NCI-H2171 treated with DMSO at 0.1 percent for 48 hours (cell line): ENCODE data around the gene TTC36.
"Not testable (repeated sequence)": the region's sequence is repeated elsewhere in the genome, so short reads cannot be mapped to it uniquely, and the experiment has no call there.

Experiments
- DNase-seq: peaks from one replicate; lab custom pipeline; 2025; lab: John Stamatoyannopoulos, UW

Gene TTC36

DNA sequence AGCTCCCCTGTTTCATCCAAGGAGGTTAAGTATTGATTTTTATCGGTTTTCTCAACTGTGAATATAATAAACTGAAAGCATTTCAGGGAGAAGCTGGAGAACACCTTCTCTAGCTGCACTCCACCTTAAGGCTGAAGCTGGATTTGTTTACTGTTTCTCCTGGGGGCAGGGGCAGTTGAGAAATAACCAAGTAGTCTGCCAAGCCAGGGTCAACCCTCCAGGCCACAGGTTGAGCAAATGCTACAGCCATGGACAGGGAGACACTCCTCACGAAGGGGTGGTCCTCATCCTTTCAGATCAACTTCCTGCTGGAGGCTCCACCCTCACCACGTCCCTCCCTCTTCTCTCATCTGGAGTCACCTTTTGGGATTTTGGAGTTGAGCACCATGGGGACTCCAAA is at the start of gene TTC36:
Gene TTC36, plus strand, starts transcription at position 366 of the 400 bp plus-strand sequence. Its CDS starts 21 bp downstream, at position 387.
- no peak for DNase-seq

- not testable (repeated sequence) for DNase-seq
Observed at GRCh38 chr11:118481238-118481637, 46.0 kb upstream of the TTC36 start.

GRCh38 chr11:118484405-118484804 is 42.9 kb upstream of the TTC36 start:
- no peak for DNase-seq

DNA sequence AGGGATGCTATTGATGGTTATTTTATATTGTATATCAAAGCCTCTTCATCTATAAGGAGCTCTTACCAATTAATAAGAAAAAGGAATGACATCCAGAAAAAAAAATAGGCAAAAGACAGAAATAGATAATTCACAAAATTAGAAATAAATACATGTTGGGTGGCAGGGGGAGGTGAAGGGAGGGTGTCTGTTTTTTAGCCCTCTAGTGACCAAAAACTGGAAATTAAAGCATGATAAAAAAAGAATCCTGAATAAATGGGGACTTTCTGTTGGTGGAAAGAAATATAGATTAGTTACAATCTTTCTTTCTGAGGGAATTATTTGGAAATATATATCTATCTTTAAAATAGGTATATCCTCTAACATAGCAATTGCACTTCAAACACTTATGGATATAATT is 42.0 kb upstream of the TTC36 start:
- no peak for DNase-seq

- peak; percentile 74 for DNase-seq
Observed at GRCh38 chr11:118488480-118489109, 38.7 kb upstream of the TTC36 start.

- DNase-seq, result no peak
Observed at GRCh38 chr11:118491041-118491440, 36.2 kb upstream of the TTC36 start.

- no peak for DNase-seq
Observed at GRCh38 chr11:118497831-118498230, 29.4 kb upstream of the TTC36 start.

DNA sequence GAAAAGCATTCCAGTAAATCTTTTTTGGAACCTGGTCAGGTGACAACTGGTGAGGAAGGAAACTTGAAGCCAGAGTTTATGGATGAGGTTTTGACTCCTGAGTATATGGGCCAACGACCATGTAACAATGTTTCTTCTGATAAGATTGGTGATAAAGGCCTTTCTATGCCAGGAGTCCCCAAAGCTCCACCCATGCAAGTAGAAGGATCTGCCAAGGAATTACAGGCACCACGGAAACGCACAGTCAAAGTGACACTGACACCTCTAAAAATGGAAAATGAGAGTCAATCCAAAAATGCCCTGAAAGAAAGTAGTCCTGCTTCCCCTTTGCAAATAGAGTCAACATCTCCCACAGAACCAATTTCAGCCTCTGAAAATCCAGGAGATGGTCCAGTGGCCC is 24.1 kb upstream of the TTC36 start:
- DNase-seq, result no peak

DNA sequence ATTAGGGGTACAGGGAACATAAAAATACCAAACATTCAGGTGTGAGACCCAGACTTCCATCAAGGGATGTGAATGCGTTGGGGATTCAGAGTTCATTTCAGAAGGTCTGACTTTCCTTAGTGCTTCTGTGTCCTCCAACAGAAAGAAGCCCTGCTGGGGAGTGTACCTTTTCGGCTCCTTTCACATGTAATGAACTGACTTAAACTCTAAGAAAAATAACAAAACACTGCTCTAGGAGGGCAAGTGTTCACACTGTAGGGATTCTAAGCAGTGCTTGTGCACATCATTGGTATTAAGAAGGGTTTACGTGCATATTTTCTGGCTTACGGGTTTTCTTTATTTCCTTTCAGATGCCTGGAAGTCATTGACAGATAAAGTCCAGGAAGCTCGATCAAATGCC is 15.7 kb upstream of the TTC36 start:
- DNase-seq, result no peak

DNA sequence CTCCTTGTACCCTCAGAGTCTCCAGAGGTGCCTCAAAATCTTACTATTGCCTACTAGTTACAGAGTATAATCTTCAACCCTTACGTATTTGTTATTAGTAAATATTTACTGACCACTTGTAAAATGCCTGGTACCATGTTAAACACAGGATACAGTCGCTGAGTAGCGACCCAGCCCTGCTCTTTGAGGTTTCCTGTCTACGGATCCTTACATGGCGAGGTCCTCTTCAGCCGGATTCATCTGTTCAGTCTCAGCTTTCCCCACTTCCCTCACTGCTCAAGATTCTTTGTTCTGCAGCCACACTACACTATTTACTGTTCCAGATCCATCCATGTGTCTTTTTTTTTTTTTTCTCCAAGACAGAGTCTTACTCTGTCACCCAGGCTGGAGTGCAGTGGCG is 13.2 kb upstream of the TTC36 start:
- no peak for DNase-seq

- no peak for DNase-seq
Observed at GRCh38 chr11:118519549-118519948, 7.7 kb upstream of the TTC36 start.

- DNase-seq, result no peak
Observed at GRCh38 chr11:118521892-118522311, 5.4 kb upstream of the TTC36 start.

GRCh38 chr11:118522571-118523072 is 4.7 kb upstream of the TTC36 start:
- DNase-seq, result no peak

DNA sequence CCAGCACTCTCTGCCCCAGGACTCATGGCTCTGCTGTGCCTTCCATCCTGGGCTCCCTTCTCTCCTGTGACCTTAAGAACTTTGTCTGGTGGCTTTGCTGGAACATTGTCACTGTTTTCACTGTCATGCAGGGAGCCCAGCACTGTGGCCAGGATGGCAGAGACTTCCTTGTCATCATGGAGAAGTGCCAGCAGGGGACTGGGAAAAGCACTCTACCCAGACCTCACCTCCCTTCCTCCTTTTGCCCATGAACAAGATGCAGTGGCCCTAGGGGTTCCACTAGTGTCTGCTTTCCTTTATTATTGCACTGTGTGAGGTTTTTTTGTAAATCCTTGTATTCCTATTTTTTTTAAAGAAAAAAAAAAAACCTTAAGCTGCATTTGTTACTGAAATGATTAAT is 2.9 kb upstream of the TTC36 start:
- DNase-seq, result no peak

- DNase-seq, result no peak
Observed at GRCh38 chr11:118524757-118525470, 2.4 kb upstream of the TTC36 start.

- DNase-seq, result no peak
Observed at GRCh38 chr11:118526688-118527087, 586 bp upstream of the TTC36 start.

DNA sequence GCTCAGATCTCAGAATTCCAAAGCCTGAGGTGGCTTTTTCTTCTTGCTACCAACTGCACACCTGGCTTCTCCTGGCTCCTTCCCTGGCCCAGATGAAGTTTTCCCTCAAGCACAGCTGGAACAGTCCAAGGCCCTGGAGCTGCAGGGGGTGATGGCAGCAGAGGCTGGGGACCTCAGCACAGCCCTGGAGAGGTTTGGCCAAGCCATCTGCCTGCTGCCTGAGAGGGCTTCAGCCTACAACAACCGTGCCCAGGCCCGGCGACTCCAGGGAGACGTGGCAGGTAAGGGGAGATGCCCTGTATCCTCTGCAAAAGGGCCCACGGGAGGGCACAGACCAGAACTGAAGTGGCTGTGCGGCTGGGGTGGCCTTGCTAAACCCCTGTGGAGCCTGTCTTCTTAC is 1.2 kb downstream of the TTC36 start:
- DNase-seq, result no peak

GRCh38 chr11:118529584-118530175 is 2.4 kb downstream of the TTC36 start:
- DNase-seq, result no peak

DNA sequence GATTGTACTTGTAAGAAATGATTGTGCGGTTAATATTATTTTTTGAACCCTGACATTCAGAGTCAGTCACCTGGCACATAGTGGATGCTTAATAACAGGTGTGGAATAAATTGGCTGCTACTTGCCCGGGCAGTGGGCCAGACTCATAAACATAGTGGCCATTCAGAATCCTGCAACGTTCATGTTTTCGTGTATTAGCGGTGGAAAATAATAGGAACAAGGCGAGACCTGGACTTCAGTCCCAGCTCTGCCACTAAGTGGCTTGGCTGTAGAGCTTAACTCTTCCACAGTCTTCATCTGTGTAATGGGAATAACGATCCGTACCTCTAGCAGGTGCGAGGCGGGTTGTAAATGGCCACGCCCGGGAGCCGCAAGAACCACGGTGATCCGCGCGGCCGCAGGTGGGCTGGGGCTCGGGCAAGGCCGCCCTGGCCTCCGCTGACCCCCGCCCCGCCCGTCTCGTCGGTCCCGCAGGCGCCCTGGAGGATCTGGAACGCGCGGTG is 3.0 kb downstream of the TTC36 start:
- peak; percentile 18 for DNase-seq

- DNase-seq, result peak; percentile 61
Observed at GRCh38 chr11:118530683-118531596, 3.7 kb downstream of the TTC36 start, which contains the start of gene TMEM25. TMEM25 (plus strand) TSS chr11:118531192; CDS start chr11:118531802, 610 bp downstream.

- DNase-seq, result no peak
Observed at GRCh38 chr11:118531597-118532084, 4.4 kb downstream of the TTC36 start.

GRCh38 chr11:118532091-118532490 is 4.8 kb downstream of the TTC36 start:
- no peak for DNase-seq
